GM19239 (cell line): ENCODE measurements around the gene PLS1.
"Not testable (repeated sequence)": the region's sequence is repeated elsewhere in the genome, so short reads cannot be mapped to it uniquely, and the experiment has no call there.

Experiments used
- DNase-seq: peaks from one replicate; pipeline ENCODE4 v3.0.0; 2011; ENCODE audit warnings: low spot score; ENCODE audit not compliant: insufficient read length
- FAIRE-seq: peaks from 2 replicates; lab custom pipeline; 2011; peaks lifted over from hg19 to GRCh38; lab: Jason Lieb, UNC

PLS1 gene

GRCh38 chr3:142746646-142747045 is 150.5 kb downstream of the PLS1 start:
- no peak for DNase-seq
- no peak for FAIRE-seq

- not testable (repeated sequence) for FAIRE-seq, DNase-seq
These were observed 154.3 kb downstream of the PLS1 start for GRCh38 chr3:142750531-142750930.

GRCh38 chr3:142752605-142753004 is 156.4 kb downstream of the PLS1 start:
- not testable (repeated sequence) for FAIRE-seq

GRCh38 chr3:142754494-142754893 is 158.3 kb downstream of the PLS1 start:
- no peak for FAIRE-seq
- no peak for DNase-seq

More at GRCh38 chr3:142752605-142753004, 156.4 kb downstream of the PLS1 start:
- not testable (repeated sequence) for DNase-seq
